Thyroid gland (tissue), 4 donors: ENCODE data around the gene GNLY.

Experiments
- CTCF ChIP-seq, 6 experiments: fragments of 200-600 bp in 3 of 6; fragments of 450-650 bp in 3 of 6; sonication (generic) in 3 of 6; IDR thresholded peaks; one replicate each; pipeline ENCODE4 v1.5.1; 2016 to 2019; ENCODE audit warnings: antibody characterized with exemption in 6 of 6, mild to moderate bottlenecking in 2 of 6, inconsistent platforms in 1 of 6, moderate library complexity in 1 of 6
- POLR2A ChIP-seq, 2 donors: fragments of 450-650 bp; IDR thresholded peaks; one replicate each; pipeline ENCODE4 v1.6.1; 2017; ENCODE audit warnings: antibody characterized with exemption in 2 of 2, mild to moderate bottlenecking in 2 of 2, moderate library complexity in 1 of 2

GRCh38 chr2:85746321-85747004 is 52.3 kb downstream of the GNLY start:
- TF ChIP-seq CTCF (IDR thresholded peaks at IDR 0.05), result no peak
- TF ChIP-seq POLR2A (IDR thresholded peaks at IDR 0.05), result no peak
